SK-N-MC (cell line): ENCODE data around the gene SLC49A3.

Source experiments
- EZH2 ChIP-seq: fragments of 200-600 bp; sonication (generic); IDR thresholded peaks from one replicate; pipeline ENCODE4 v1.6.1; 2017; ENCODE audit warnings: antibody characterized with exemption
- FOXP2 ChIP-seq: optimal IDR thresholded peaks from 2 replicates; pipeline ENCODE3; 2011; ENCODE audit warnings: mild to moderate bottlenecking, moderate library complexity; ENCODE audit not compliant: insufficient read depth; ENCODE audit errors: extremely low read length, control extremely low read depth
- POLR2AphosphoS5 ChIP-seq: IDR thresholded peaks from 2 replicates; pipeline ENCODE4 v1.6.1; 2012; ENCODE audit warnings: mild to moderate bottlenecking, low read depth, low read length, borderline replicate concordance

GRCh38 chr4:722851-723360, 34.0 kb upstream of the SLC49A3 start:
- TF ChIP-seq EZH2 (no peak), POLR2AphosphoS5 (no peak), FOXP2 (no peak)
